ENCODE data around the gene RHPN2. TPM values are rescaled to one million over a fixed set of nuclear protein-coding genes. Genes with fewer than 3 reads are reported as not detected.
A peak's percentile ranks its signal among the peaks of the same experiment; 100 is the strongest.
"Not testable (repeated sequence)": the region's sequence is repeated elsewhere in the genome, so short reads cannot be mapped to it uniquely, and the experiment has no call there.

Gene RHPN2
- total and polyA plus RNA-seq, 5 donors, result 1.6 to 3.1 (median 1.8) TPM

GRCh38 chr19:32997716-32998355, 66.9 kb downstream of the RHPN2 start:
- Histone ChIP-seq H3K27me3 (ENCODE audit: control insufficient read depth, insufficient read depth) (no peaks in the 10 kb centered on the region), H3K27ac (ENCODE audit: low read length) (no peak overlapping the region), H3K4me3 (ENCODE audit: low read length) (no peak overlapping the region), H3K9me3 (ENCODE audit: control insufficient read depth, low read length) (no peaks in the 10 kb centered on the region), H3K4me1 (ENCODE audit: control insufficient read depth, insufficient read depth, low read length) (no peaks in the 10 kb centered on the region)
- WGBS, result 90% methylated on average over 14 of the region's 14 CpGs
- DNase-seq, result no peak
- no peak for ATAC-seq
- intact Hi-C loops (cut with DNase I), result no loop called here

- 70% methylated on average over 7 of the region's 7 CpGs for WGBS
- H3K4me3 ChIP-seq (ENCODE audit: low read length); H3K9me3 ChIP-seq (ENCODE audit: control insufficient read depth, low read length); H3K27ac ChIP-seq (ENCODE audit: low read length); intact Hi-C loops (cut with DNase I); DNase-seq; ATAC-seq; H3K27me3 ChIP-seq (ENCODE audit: control insufficient read depth, insufficient read depth); H3K4me1 ChIP-seq (ENCODE audit: control insufficient read depth, insufficient read depth, low read length): not testable (repeated sequence)
Observed at GRCh38 chr19:32997061-32997464, 67.6 kb downstream of the RHPN2 start.

GRCh38 chr19:32995966-32996365, 68.7 kb downstream of the RHPN2 start:
- H3K4me3 ChIP-seq (ENCODE audit: low read length); H3K9me3 ChIP-seq (ENCODE audit: control insufficient read depth, low read length); H3K4me1 ChIP-seq (ENCODE audit: control insufficient read depth, insufficient read depth, low read length); DNase-seq; H3K27me3 ChIP-seq (ENCODE audit: control insufficient read depth, insufficient read depth); intact Hi-C loops (cut with DNase I); H3K27ac ChIP-seq (ENCODE audit: low read length): not testable (repeated sequence)
- ATAC-seq, result peak; percentile 14 to 40
- WGBS, result 73% methylated on average over 17 of the region's 17 CpGs

- Histone ChIP-seq H3K4me3 (ENCODE audit: low read length) (no peak overlapping the region), H3K9me3 (ENCODE audit: control insufficient read depth, low read length) (no peaks in the 10 kb centered on the region), H3K27ac (ENCODE audit: low read length) (no peak overlapping the region), H3K4me1 (ENCODE audit: control insufficient read depth, insufficient read depth, low read length) (no peaks in the 10 kb centered on the region), H3K27me3 (ENCODE audit: control insufficient read depth, insufficient read depth) (no peaks in the 10 kb centered on the region)
- DNase-seq (no peak), ATAC-seq (no peak)
- intact Hi-C loops (cut with DNase I), result no loop called here
- 72% methylated on average over 5 of the region's 5 CpGs for WGBS
Observed at GRCh38 chr19:32988724-32989123, 76.0 kb downstream of the RHPN2 start.

GRCh38 chr19:32988254-32988653, 76.4 kb downstream of the RHPN2 start:
- H3K9me3 ChIP-seq (ENCODE audit: control insufficient read depth, low read length); H3K27me3 ChIP-seq (ENCODE audit: control insufficient read depth, insufficient read depth); H3K4me1 ChIP-seq (ENCODE audit: control insufficient read depth, insufficient read depth, low read length); H3K4me3 ChIP-seq (ENCODE audit: low read length); DNase-seq; intact Hi-C loops (cut with DNase I); ATAC-seq; H3K27ac ChIP-seq (ENCODE audit: low read length): not testable (repeated sequence)
- 91% methylated on average over 5 of the region's 5 CpGs for WGBS

GRCh38 chr19:32982488-32982887, 82.2 kb downstream of the RHPN2 start:
- H3K4me1 ChIP-seq (ENCODE audit: control insufficient read depth, insufficient read depth, low read length); ATAC-seq; H3K4me3 ChIP-seq (ENCODE audit: low read length); H3K9me3 ChIP-seq (ENCODE audit: control insufficient read depth, low read length); H3K27ac ChIP-seq (ENCODE audit: low read length); DNase-seq; H3K27me3 ChIP-seq (ENCODE audit: control insufficient read depth, insufficient read depth); intact Hi-C loops (cut with DNase I): not testable (repeated sequence)
- WGBS, result 94% methylated on average over 6 of the region's 6 CpGs

GRCh38 chr19:32979807-32980206, 84.9 kb downstream of the RHPN2 start:
- intact Hi-C loops (cut with DNase I), result loop anchor here in 2 of 4 donors (5.0 to 10.0 kb wide), 3 partner anchors 105 to 147 kb away; partner anchors contain the start of gene GPATCH1 (in 2 of the 2)
- not testable (repeated sequence) for H3K4me1 ChIP-seq (ENCODE audit: control insufficient read depth, insufficient read depth, low read length); H3K9me3 ChIP-seq (ENCODE audit: control insufficient read depth, low read length); H3K27ac ChIP-seq (ENCODE audit: low read length); ATAC-seq; DNase-seq; H3K4me3 ChIP-seq (ENCODE audit: low read length); H3K27me3 ChIP-seq (ENCODE audit: control insufficient read depth, insufficient read depth)
- WGBS, result 80% methylated on average over 7 of the region's 7 CpGs

GRCh38 chr19:32977813-32978212, 86.9 kb downstream of the RHPN2 start:
- not testable (repeated sequence) for H3K27me3 ChIP-seq (ENCODE audit: control insufficient read depth, insufficient read depth); ATAC-seq; DNase-seq; H3K9me3 ChIP-seq (ENCODE audit: control insufficient read depth, low read length); H3K4me1 ChIP-seq (ENCODE audit: control insufficient read depth, insufficient read depth, low read length); H3K4me3 ChIP-seq (ENCODE audit: low read length); H3K27ac ChIP-seq (ENCODE audit: low read length)
- intact Hi-C loops (cut with DNase I), result loop anchor here in 2 of 4 donors (5.0 to 10.0 kb wide), 3 partner anchors 107 to 149 kb away; partner anchors contain the start of gene GPATCH1 (in 2 of the 2)
- 89% methylated on average over 4 of the region's 4 CpGs for WGBS

DNA sequence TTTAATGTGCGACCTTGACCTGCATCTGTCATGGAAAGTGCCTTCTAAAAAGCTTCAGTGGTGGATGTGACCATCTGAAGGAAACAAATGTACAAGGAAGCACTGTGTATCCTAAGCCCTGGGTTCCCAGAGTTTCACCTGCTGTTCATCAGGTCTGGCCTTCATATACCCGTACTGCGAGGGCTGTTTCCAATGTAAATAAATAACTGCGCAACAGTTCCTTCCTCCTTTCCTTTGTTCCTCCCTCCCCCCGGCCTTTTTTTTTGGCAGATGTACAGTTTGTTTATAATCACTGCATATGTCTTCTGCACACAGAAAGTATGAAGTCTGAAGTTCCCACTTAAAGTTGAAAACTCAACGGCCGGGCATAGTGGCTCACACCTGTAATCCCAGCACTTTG, 87.4 kb downstream of the RHPN2 start:
- Histone ChIP-seq H3K9me3 (ENCODE audit: control insufficient read depth, low read length) (no peaks in the 10 kb centered on the region), H3K4me1 (ENCODE audit: control insufficient read depth, insufficient read depth, low read length) (no peaks in the 10 kb centered on the region), H3K27ac (ENCODE audit: low read length) (no peak overlapping the region), H3K27me3 (ENCODE audit: control insufficient read depth, insufficient read depth) (no peaks in the 10 kb centered on the region), H3K4me3 (ENCODE audit: low read length) (no peak overlapping the region)
- DNase-seq (no peak), ATAC-seq (no peak)
- WGBS, result 68% methylated on average over 7 of the region's 7 CpGs
- intact Hi-C loops (cut with DNase I), result loop anchor here in 2 of 4 donors (5.0 to 10.0 kb wide), 3 partner anchors 108 to 150 kb away; partner anchors contain the start of gene GPATCH1 (in 2 of the 2)

GRCh38 chr19:32976223-32976805, 88.4 kb downstream of the RHPN2 start:
- DNase-seq (peak; percentile 70 to 90 (median 81)), ATAC-seq (no peak)
- Histone ChIP-seq H3K27ac (ENCODE audit: low read length) (no peak overlapping the region), H3K4me3 (ENCODE audit: low read length) (no peak overlapping the region), H3K27me3 (ENCODE audit: control insufficient read depth, insufficient read depth) (no peaks in the 10 kb centered on the region), H3K4me1 (ENCODE audit: control insufficient read depth, insufficient read depth, low read length) (no peaks in the 10 kb centered on the region), H3K9me3 (ENCODE audit: control insufficient read depth, low read length) (no peaks in the 10 kb centered on the region)
- WGBS, result 44% methylated on average over 14 of the region's 14 CpGs
- intact Hi-C loops (cut with DNase I), result loop anchor here in 2 of 4 donors (5.0 to 10.0 kb wide), 3 partner anchors 108 to 151 kb away; partner anchors contain the start of gene GPATCH1 (in 2 of the 2)

Data from right cardiac atrium (tissue), 5 donors.